Mucosa of stomach (tissue), 1 donor: ENCODE results near the gene ZMYND11.
A peak's percentile ranks its signal among the peaks of the same experiment; 100 is the strongest.

Experiments
- H3K27me3 ChIP-seq: one replicate; pipeline ENCODE4 v1.7.0; 2013; ENCODE audit warnings: mild to moderate bottlenecking, low read length; ENCODE audit not compliant: control insufficient read depth, insufficient read depth
- H3K36me3 ChIP-seq: one replicate; pipeline ENCODE4 v1.7.0; 2013; ENCODE audit warnings: low read length; ENCODE audit not compliant: control insufficient read depth, insufficient read depth
- H3K4me1 ChIP-seq: one replicate; pipeline ENCODE4 v1.7.0; 2013; ENCODE audit warnings: mild to moderate bottlenecking, low read length; ENCODE audit not compliant: control insufficient read depth, insufficient read depth
- H3K4me3 ChIP-seq: one replicate; pipeline ENCODE4 v1.7.0; 2013; ENCODE audit warnings: low read length
- H3K9ac ChIP-seq: one replicate; pipeline ENCODE4 v1.7.0; 2013; ENCODE audit warnings: mild to moderate bottlenecking, low read length, moderate library complexity
- H3K9me3 ChIP-seq: one replicate; pipeline ENCODE4 v1.7.0; 2013; ENCODE audit warnings: mild to moderate bottlenecking, low read length, moderate library complexity; ENCODE audit not compliant: control insufficient read depth
- donor health status: Pancreatic carcinoma.

The ZMYND11 gene

GRCh38 chr10:104416-104815, 30.8 kb upstream of the ZMYND11 start:
- Histone ChIP-seq H3K4me3 (no peak overlapping the region), H3K9ac (no peak overlapping the region), H3K9me3 (no peaks in the 10 kb centered on the region), H3K27me3 (no peaks in the 10 kb centered on the region), H3K4me1 (peaks cover 19% of the 10 kb centered on the region), H3K36me3 (no peaks in the 10 kb centered on the region)

GRCh38 chr10:104862-105565, 30.2 kb upstream of the ZMYND11 start:
- Histone ChIP-seq H3K9me3 (no peaks in the 10 kb centered on the region), H3K36me3 (no peaks in the 10 kb centered on the region), H3K4me1 (peaks cover 19% of the 10 kb centered on the region), H3K9ac (no peak overlapping the region), H3K27me3 (no peaks in the 10 kb centered on the region), H3K4me3 (no peak overlapping the region)

DNA sequence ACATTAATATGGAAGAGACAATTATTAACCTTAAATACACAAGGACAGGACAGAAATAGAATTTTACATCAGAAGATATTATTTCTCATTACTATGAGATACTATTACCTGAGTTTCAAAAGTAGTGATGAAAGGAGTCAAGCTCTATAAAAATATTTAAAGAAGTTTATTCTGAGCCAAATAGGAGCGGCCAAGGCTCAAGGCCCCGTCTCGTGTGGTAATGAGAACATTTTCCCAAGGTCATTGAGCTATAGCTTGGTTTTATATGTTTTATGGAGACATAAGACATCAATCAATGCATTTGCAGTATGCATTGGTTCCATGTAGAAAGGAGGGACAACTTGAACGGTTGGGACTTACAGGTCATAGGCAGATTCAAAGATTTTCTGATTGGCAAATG, 29.4 kb upstream of the ZMYND11 start:
- H3K9me3 ChIP-seq, result no peaks in the 10 kb centered on the region
- no peaks in the 10 kb centered on the region for H3K36me3 ChIP-seq
- peaks cover 19% of the 10 kb centered on the region for H3K4me1 ChIP-seq
- no peak overlapping the region for H3K9ac ChIP-seq
- H3K4me3 ChIP-seq, result no peak overlapping the region
- no peaks in the 10 kb centered on the region for H3K27me3 ChIP-seq

DNA sequence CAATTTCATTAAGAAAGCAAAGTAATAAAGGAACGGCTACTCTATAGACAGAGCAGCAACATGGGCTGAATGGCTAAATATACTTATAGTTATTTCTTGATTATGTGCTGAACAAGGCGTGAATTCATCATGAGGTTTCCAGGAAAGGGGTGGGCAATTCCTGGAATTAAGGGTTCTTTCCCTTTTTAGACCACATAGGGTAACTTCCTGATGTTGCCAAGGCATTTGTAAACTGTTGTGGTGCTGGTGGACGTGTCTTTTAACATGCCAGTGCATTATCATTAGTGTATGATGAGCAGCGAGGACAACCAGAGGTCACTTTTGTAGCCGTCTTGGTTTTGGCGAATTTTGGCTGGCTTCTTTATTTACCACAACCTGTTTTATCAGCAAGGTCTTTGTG, 28.5 kb upstream of the ZMYND11 start:
- Histone ChIP-seq H3K4me1 (peaks cover 19% of the 10 kb centered on the region), H3K36me3 (no peaks in the 10 kb centered on the region), H3K9me3 (no peaks in the 10 kb centered on the region), H3K27me3 (no peaks in the 10 kb centered on the region), H3K9ac (no peak overlapping the region), H3K4me3 (no peak overlapping the region)

DNA sequence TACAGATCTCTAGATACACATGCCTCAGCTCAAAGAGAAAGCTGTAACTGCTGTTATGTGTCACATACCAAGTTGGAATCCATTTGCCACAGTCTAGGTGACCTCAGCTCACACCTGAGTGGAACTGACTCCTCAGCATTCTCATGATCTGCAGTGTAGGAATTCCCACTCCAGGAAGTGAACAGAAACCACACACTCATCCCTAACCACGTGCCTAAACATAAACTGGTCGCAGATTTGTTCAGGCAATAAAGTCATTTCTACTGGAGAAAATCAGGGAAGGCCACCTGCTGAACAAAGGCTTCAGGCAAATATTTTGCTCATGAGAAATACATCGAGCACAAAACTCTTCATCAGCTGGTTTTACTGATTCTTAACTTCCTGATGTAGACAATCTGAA, 23.0 kb upstream of the ZMYND11 start:
- no peaks in the 10 kb centered on the region for H3K36me3 ChIP-seq
- no peaks in the 10 kb centered on the region for H3K4me1 ChIP-seq
- H3K9ac ChIP-seq, result no peak overlapping the region
- H3K27me3 ChIP-seq, result no peaks in the 10 kb centered on the region
- H3K9me3 ChIP-seq, result no peaks in the 10 kb centered on the region
- no peak overlapping the region for H3K4me3 ChIP-seq

DNA sequence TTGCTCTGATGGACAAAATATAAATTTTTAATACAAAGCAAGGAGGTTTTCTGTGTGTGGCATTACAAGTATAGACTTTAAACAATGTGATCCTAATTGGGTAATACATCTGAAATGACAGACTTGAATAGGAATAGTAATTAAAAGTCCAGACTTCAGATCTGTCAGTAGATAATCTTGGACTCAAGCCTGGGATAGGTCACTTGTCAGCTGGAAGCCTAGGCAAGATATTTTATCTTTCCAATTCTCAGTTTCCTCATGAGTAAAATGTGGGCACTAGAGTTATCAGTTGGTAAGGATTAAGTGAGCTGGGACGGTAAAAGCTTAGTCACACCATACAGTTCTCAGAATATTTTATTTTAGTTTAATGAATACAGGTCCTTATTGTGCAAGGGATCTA, 10.4 kb upstream of the ZMYND11 start:
- H3K4me3 ChIP-seq, result no peak overlapping the region
- H3K4me1 ChIP-seq, result no peaks in the 10 kb centered on the region
- H3K36me3 ChIP-seq, result no peaks in the 10 kb centered on the region
- no peaks in the 10 kb centered on the region for H3K9me3 ChIP-seq
- no peak overlapping the region for H3K9ac ChIP-seq
- H3K27me3 ChIP-seq, result peaks cover 5% of the 10 kb centered on the region

DNA sequence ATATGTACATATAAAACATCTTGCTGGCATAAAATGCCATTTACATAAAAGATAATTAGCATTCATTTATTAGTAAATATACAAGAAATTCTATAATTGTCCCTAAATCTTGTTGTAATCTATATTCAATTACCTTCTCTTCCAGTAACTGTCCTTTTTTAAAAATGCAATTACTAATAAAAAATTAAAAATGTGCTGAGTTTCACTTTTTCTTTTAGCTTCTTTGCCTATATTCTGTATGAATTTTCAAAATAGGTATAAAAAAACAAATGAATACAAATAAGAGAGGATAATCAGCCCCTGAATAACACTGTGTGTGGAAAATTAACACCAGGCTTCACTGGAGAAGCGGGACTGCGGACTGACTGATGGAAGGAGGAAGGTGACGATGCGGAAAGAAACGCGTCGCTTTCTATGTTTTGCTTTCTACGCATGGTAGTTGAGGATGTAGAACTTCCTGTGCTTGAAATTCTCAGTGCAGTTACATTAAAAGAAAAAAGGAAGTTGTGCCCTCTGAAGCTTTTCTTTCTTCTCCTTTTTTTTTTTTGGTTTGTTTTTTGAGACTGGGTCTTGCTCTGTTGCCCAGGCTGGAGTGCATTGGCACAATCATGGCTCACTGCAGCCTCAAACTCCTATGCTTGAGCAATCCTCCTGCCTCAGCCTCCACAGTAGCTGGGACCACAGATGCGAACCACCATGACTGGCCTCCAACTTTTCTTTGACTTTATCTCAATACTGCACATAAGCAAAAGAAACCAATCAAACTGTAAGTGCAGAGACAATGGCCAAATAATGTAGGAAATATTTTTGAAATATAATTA, 7.4 kb upstream of the ZMYND11 start:
- no peaks in the 10 kb centered on the region for H3K36me3 ChIP-seq
- no peak overlapping the region for H3K4me3 ChIP-seq
- H3K27me3 ChIP-seq, result peaks cover under 1% of the 10 kb centered on the region
- H3K9me3 ChIP-seq, result no peaks in the 10 kb centered on the region
- no peak overlapping the region for H3K9ac ChIP-seq
- no peaks in the 10 kb centered on the region for H3K4me1 ChIP-seq

DNA sequence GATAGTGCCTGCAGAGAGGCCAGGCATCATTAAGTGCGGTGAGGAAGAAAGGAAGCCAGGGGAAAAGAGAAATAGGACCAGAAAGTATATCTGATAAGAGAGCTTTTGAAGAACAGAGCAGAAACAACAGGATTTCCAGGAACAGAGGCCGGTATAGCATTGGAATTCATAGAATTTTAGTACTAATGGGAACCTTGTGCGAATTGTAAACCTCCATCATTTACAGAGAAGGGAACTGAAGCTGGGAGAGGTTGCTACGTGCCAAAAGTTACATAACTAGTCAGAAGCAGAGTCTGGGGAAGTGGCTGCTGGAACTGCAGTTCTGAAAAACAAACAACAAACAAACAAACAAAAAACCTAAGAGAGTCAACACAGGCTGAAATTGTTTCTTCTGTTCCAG, 5.4 kb upstream of the ZMYND11 start:
- Histone ChIP-seq H3K9ac (no peak overlapping the region), H3K4me3 (no peak overlapping the region), H3K9me3 (no peaks in the 10 kb centered on the region), H3K36me3 (no peaks in the 10 kb centered on the region), H3K27me3 (no peaks in the 10 kb centered on the region), H3K4me1 (peaks cover 4% of the 10 kb centered on the region)

DNA sequence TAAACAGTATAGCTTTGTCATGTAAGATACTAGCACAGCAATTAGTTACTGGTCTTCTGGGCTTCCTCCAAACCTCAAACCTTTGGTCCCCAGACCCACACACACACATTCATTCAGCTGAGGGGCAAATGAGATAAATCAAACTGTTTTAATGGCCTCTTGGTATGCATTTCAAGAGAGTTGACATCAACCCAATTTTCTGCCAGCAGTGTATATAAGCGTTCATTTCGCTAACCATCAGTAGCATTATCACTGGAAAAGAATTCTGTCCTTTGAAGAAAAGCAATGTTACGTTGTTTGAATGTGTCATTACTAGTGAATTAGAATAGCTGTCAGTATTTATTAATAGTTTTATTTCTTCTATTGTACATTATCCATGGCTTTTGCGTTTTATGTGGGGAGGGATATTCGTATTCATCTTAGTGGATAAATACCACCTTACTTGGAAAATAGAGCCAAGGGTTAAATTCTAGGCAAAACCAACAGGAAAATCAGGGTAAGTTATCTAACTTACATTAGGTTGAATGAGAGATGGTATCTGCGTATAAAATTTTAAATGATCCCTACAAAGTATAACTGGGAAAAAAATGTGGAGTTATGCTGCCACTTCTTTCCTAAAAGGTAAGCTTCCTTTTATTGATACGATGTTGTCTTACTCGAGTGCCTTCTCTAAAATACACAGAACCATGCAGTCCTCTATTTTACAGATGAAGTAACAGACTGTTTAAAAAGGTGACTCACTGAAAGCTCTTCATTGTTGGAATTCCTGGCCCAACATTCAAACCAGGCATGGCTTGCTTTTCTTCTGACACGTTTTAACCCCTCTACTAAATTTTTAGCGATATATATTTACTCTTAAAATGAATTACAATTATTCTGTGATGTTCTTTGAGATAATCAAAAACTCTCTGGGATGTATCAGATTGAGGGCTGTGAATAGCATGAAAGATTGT, 2.0 kb upstream of the ZMYND11 start:
- Histone ChIP-seq H3K27me3 (no peaks in the 10 kb centered on the region), H3K4me3 (no peak overlapping the region), H3K9me3 (no peaks in the 10 kb centered on the region), H3K4me1 (peaks cover 12% of the 10 kb centered on the region), H3K36me3 (no peaks in the 10 kb centered on the region), H3K9ac (no peak overlapping the region)

DNA sequence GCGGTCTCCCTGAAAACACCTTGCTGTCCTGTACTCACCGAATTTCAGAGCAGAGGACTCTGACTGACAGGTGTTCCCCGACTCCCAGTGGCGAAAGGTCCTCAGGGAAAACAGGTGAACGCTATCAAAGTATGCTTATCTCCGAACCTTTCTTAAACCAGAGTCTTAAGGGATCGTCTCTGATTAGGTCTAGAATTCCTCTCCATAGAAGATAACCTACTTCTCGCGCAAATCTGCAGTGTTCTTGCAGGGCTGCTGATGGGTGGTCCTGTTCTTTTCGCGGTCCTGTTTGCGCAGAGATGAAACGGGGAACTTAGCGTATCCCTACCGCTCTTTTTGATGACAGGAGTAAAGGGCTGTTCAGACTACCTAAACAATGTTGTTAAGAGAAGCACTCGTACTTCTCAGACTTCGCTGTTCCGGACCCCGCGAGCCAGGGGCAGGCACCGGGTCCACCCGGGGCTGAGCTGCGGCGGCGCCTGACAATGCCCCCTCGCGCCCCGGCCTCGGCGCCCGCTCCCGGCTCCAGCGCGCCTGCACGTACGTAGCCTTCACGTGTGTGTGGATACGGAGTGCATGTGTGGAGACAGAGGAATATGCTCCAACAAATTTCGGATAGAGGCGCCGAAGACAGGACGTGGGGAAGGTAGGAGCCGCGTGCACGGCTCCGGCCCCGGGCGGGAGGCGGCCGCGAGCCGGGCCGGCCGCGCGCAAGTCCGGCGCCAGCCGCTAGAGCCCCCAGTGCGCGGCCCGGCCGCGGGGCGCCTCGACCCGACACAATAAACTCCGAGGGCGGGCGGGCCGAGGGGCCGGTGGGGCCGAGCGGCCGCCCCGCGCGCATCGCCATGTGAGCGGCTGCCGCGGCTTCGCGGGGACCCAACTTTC, 766 bp upstream of the ZMYND11 start:
- H3K9ac ChIP-seq, result peak overlapping the region; percentile 71
- H3K27me3 ChIP-seq, result no peaks in the 10 kb centered on the region
- H3K4me3 ChIP-seq, result peak overlapping the region; percentile 64
- H3K9me3 ChIP-seq, result no peaks in the 10 kb centered on the region
- H3K4me1 ChIP-seq, result peaks cover 12% of the 10 kb centered on the region
- H3K36me3 ChIP-seq, result no peaks in the 10 kb centered on the region
